ENCODE results near the gene PXYLP1. TPM values are rescaled to one million over a fixed set of nuclear protein-coding genes. Genes with fewer than 3 reads are reported as not detected.

The PXYLP1 gene
- total and polyA plus RNA-seq, 2 of the 8 experiments (the other 6 are each of a cell fraction or from before 2014, with no cell fraction given) = 19.4 to 20.6 TPM

GRCh38 chr3:141262308-141262705 is 30.7 kb downstream of the PXYLP1 start:
- H3K23ac ChIP-seq (ENCODE audit: insufficient read length) = no peak overlapping the region
- no peak overlapping the region for H2AK5ac ChIP-seq (ENCODE audit: low read depth, low read length)
- H4K91ac ChIP-seq (replicated peaks; ENCODE audit: insufficient read length, low read length) = no peak overlapping the region
- DNase-seq (ENCODE audit: low read depth in 1 of 2, low spot score in 2 of 2) = no peak
- peaks cover 0 to 2% of the 10 kb centered on the region in 2 experiments for H4K20me1 ChIP-seq (replicated peaks in 1 of 2; ENCODE audit: control insufficient read depth in 1 of 2, insufficient read depth in 2 of 2, low read length in 2 of 2)
- ChIA-PET POLR2A (ENCODE audit: partially characterized antibody) (interaction anchor here (1.0 kb wide), 1 partner anchor 30 kb away, joined by 3 read pairs; no protein-coding TSS in a partner anchor), CTCF (ENCODE audit: partially characterized antibody) (no interaction called here)
- H4K5ac ChIP-seq (ENCODE audit: insufficient read length, low read depth, low read length) = no peak overlapping the region
- no peak overlapping the region for H2BK15ac ChIP-seq (ENCODE audit: low read length)
- no peaks in the 10 kb centered on the region for H3K79me1 ChIP-seq (ENCODE audit: low read depth, low read length)
- H3K36me3 ChIP-seq (ENCODE audit: control insufficient read depth in 2 of 4, insufficient read depth in 4 of 4, low read length in 3 of 4) = peaks cover 0 to 6% (median 4%) of the 10 kb centered on the region in 4 experiments; a peak in 4 of 8 replicates
- 82% methylated on average over 4 of the region's 4 CpGs; no CpG with 5 or more reads in 1 of the 2 experiments for WGBS, 2 experiments (ENCODE audit: extremely low coverage in 1 of 2, insufficient coverage in 1 of 2, insufficient read length in 1 of 2, insufficient replicate concordance in 2 of 2, low coverage in 1 of 2, low lambda C conversion rate in 2 of 2, missing lambda C conversion rate in 1 of 2)
- no peak overlapping the region for H3K56ac ChIP-seq (replicated peaks; ENCODE audit: insufficient read length, low read depth, low read length)
- no peak for FAIRE-seq
- no peak overlapping the region for H2BK20ac ChIP-seq (ENCODE audit: low read length)
- H3K23me2 ChIP-seq (ENCODE audit: low read depth, low read length) = no peaks in the 10 kb centered on the region
- no peak overlapping the region for H3K18ac ChIP-seq (ENCODE audit: extremely low read depth, low read length)
- H3K14ac ChIP-seq (ENCODE audit: insufficient read length) = no peak overlapping the region
- no peak overlapping the region for H3K4ac ChIP-seq (replicated peaks; ENCODE audit: insufficient read length, low read depth, low read length)
- H3K79me2 ChIP-seq (ENCODE audit: control insufficient read depth in 1 of 2, insufficient read depth in 2 of 2, low read length in 2 of 2) = no peaks in the 10 kb centered on the region
- H2BK12ac ChIP-seq (ENCODE audit: low read depth, low read length) = no peak overlapping the region
- H3K4me3 ChIP-seq (ENCODE audit: extremely low read depth in 1 of 4, insufficient read depth in 2 of 4, low read depth in 3 of 4, low read length in 4 of 4) = no peak overlapping the region
- H3K9ac ChIP-seq (replicated peaks in 1 of 4; ENCODE audit: extremely low read depth in 1 of 4, low read depth in 3 of 4, low read length in 3 of 4) = no peak overlapping the region
- H2BK120ac ChIP-seq (replicated peaks; ENCODE audit: low read depth, low read length) = no peak overlapping the region
- H3K4me2 ChIP-seq (ENCODE audit: insufficient read depth in 1 of 2, low read depth in 2 of 2, low read length in 2 of 2) = no peak overlapping the region
- H2AFZ ChIP-seq (ENCODE audit: low read length) = no peak overlapping the region
- TF ChIP-seq BRCA1 (IDR thresholded peaks at IDR 0.05; ENCODE audit: low read depth, low read length) = no peak
- TF ChIP-seq, protein P1, sequence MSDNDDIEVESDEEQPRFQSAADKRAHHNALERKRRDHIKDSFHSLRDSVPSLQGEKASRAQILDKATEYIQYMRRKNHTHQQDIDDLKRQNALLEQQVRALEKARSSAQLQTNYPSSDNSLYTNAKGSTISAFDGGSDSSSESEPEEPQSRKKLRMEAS (IDR thresholded peaks at IDR 0.05) = no peak
- no peak for TF ChIP-seq EP300 (IDR thresholded peaks at IDR 0.05; ENCODE audit: borderline replicate concordance in 1 of 2, low read depth in 2 of 2, low read length in 2 of 2)
- TF ChIP-seq MAFK (IDR thresholded peaks at IDR 0.05; ENCODE audit: low read depth, low read length) = no peak
- no peaks in the 10 kb centered on the region for H3K27me3 ChIP-seq (replicated peaks in 1 of 4; ENCODE audit: control insufficient read depth in 3 of 4, extremely low read depth in 1 of 4, insufficient read depth in 3 of 4, low read length in 3 of 4)
- no peak overlapping the region for H4K8ac ChIP-seq (ENCODE audit: extremely low read depth, insufficient read depth, low read length)
- H2BK5ac ChIP-seq (ENCODE audit: low read depth, low read length) = no peak overlapping the region
- H3K9me3 ChIP-seq (ENCODE audit: insufficient read depth in 2 of 2, low read depth in 1 of 2, low read length in 1 of 2) = no peaks in the 10 kb centered on the region
- 0 out of 7 replicates have a peak, but pooled peaks cover 0 to 2% (median 0%) of the 10 kb centered on the region in 4 experiments for H3K4me1 ChIP-seq (replicated peaks in 1 of 4; ENCODE audit: control insufficient read depth in 3 of 4, insufficient read depth in 4 of 4, low read length in 3 of 4)
- no peak overlapping the region for H3K27ac ChIP-seq (ENCODE audit: low read depth, low read length)
